GM10248 (cell line): ENCODE data around the gene PRDM16.

Experiments
- CTCF ChIA-PET: fragments of 300-600 bp; sonication (Branson Sonifier 250); formaldehyde crosslinking; extraction: SDS; loops from one replicate; lab custom pipeline; 2021; ENCODE audit warnings: antibody characterized with exemption; lab: Yijun Ruan, JAX
- POLR2A ChIA-PET: fragments of 350-650 bp; sonication (Branson Sonifier 250); formaldehyde crosslinking; extraction: SDS; loops from one replicate; lab custom pipeline; 2020; ENCODE audit warnings: antibody characterized with exemption; lab: Yijun Ruan, JAX
- DNase-seq: peaks from one replicate; pipeline ENCODE4 v3.0.0; 2012; ENCODE audit errors: extremely low spot score
- CTCF ChIP-seq: IDR thresholded peaks from 2 replicates; pipeline ENCODE4 v1.5.1; 2012; ENCODE audit warnings: mild to moderate bottlenecking, low read depth; ENCODE audit errors: extremely low read depth, missing control alignments, control extremely low read depth

PRDM16 gene

GRCh38 chr1:3225661-3226060 is 156.7 kb downstream of the PRDM16 start:
- no peak for TF ChIP-seq CTCF
- CTCF ChIA-PET: no interaction called here
- no peak for DNase-seq
- POLR2A ChIA-PET: no interaction called here

GRCh38 chr1:3226191-3226590 is 157.2 kb downstream of the PRDM16 start:
- ChIA-PET CTCF (no interaction called here), POLR2A (no interaction called here)
- TF ChIP-seq CTCF: no peak

GRCh38 chr1:3226701-3227350 is 157.8 kb downstream of the PRDM16 start:
- no peak for TF ChIP-seq CTCF

More at GRCh38 chr1:3226191-3226590, 157.2 kb downstream of the PRDM16 start:
- no peak for DNase-seq

GRCh38 chr1:3227351-3227704 is 158.3 kb downstream of the PRDM16 start:
- DNase-seq: no peak
- CTCF ChIA-PET: no interaction called here
- TF ChIP-seq CTCF: no peak
- POLR2A ChIA-PET: no interaction called here

More at GRCh38 chr1:3226701-3227350, 157.8 kb downstream of the PRDM16 start:
- ChIA-PET POLR2A (no interaction called here), CTCF (no interaction called here)
- no peak for DNase-seq

- TF ChIP-seq CTCF: no peak
- DNase-seq: no peak
- POLR2A ChIA-PET: no interaction called here
- CTCF ChIA-PET: no interaction called here
These were observed 158.9 kb downstream of the PRDM16 start for GRCh38 chr1:3227893-3228292.

- POLR2A ChIA-PET: no interaction called here
- TF ChIP-seq CTCF: no peak
- CTCF ChIA-PET: interaction anchor here (1.2 kb wide), 1 partner anchor 9 kb away, joined by 3 read pairs; no protein-coding TSS in a partner anchor
- DNase-seq: no peak
These were observed 160.2 kb downstream of the PRDM16 start for GRCh38 chr1:3229081-3229725.
